ENCODE results near the gene SLC35E2B. TPM values are rescaled to one million over a fixed set of nuclear protein-coding genes. Genes with fewer than 3 reads are reported as not detected.
"Not testable (repeated sequence)": the region's sequence is repeated elsewhere in the genome, so short reads cannot be mapped to it uniquely, and the experiment has no call there.

Gene SLC35E2B
- total RNA-seq, 1 experiment from 2014 or later: 41.7 TPM

GRCh38 chr1:1705623-1706022, 13.0 kb upstream of the SLC35E2B start:
- H4K20me1 ChIP-seq (ENCODE audit: control insufficient read depth, insufficient read depth, insufficient read length); H3K4ac ChIP-seq (ENCODE audit: low read depth, low read length); H3K9ac ChIP-seq (ENCODE audit: extremely low read depth, insufficient read length, low read length); H3K79me2 ChIP-seq (ENCODE audit: insufficient read depth, low read length); H3K23ac ChIP-seq (ENCODE audit: insufficient read length, low read depth, low read length); H3K79me1 ChIP-seq (ENCODE audit: insufficient read depth, low read depth, low read length, poor library complexity, severe bottlenecking); H3K27me3 Mint-ChIP-seq (ENCODE audit: low read depth); H2BK12ac ChIP-seq (ENCODE audit: insufficient read length, low read depth, low read length); H3K9me3 ChIP-seq (ENCODE audit: control insufficient read depth, low read depth, low read length); H3K23me2 ChIP-seq (ENCODE audit: insufficient read length, low read depth, low read length, poor library complexity, severe bottlenecking); H3K14ac ChIP-seq (ENCODE audit: insufficient read depth, low read length); H3K4me1 ChIP-seq (ENCODE audit: insufficient read depth, low read length); H2BK15ac ChIP-seq (ENCODE audit: low read depth, low read length); H3K27ac Mint-ChIP-seq; H3K27ac ChIP-seq (ENCODE audit: insufficient read length, low read depth, low read length); H3T11ph ChIP-seq (ENCODE audit: low read length); H2AK5ac ChIP-seq (ENCODE audit: insufficient read length, low read length); H4K91ac ChIP-seq (ENCODE audit: insufficient read length, low read depth, low read length); H3K4me2 ChIP-seq (ENCODE audit: insufficient read depth, insufficient read length, low read length); DNase-seq; H3K4me3 Mint-ChIP-seq; H2AFZ ChIP-seq (ENCODE audit: low read length); H2BK5ac ChIP-seq (ENCODE audit: insufficient read length, low read length); H4K5ac ChIP-seq (ENCODE audit: insufficient read length, low read depth, low read length); H4K8ac ChIP-seq (replicated peaks; ENCODE audit: insufficient read length, low read depth, low read length); H3K4me1 Mint-ChIP-seq; H2BK120ac ChIP-seq (ENCODE audit: low read depth, low read length, poor library complexity, severe bottlenecking); H3K9me3 Mint-ChIP-seq; H3K18ac ChIP-seq (ENCODE audit: insufficient read length, low read depth, low read length); H2BK20ac ChIP-seq (ENCODE audit: low read depth, low read length, poor library complexity, severe bottlenecking); H3K56ac ChIP-seq (ENCODE audit: insufficient read length, low read depth, low read length); H3K27me3 ChIP-seq (ENCODE audit: insufficient read depth, low read length): not testable (repeated sequence)
- no CpG with 5 or more reads among the region's 10 CpGs for WGBS (ENCODE audit: extremely low coverage, insufficient read length, low lambda C conversion rate)
- H3K36me3 Mint-ChIP-seq (ENCODE audit: insufficient read depth in 1 of 3, low read depth in 3 of 3): peaks cover 2 to 10% (median 4%) of the 10 kb centered on the region in 3 experiments; a peak in 6 of 7 replicates

DNA sequence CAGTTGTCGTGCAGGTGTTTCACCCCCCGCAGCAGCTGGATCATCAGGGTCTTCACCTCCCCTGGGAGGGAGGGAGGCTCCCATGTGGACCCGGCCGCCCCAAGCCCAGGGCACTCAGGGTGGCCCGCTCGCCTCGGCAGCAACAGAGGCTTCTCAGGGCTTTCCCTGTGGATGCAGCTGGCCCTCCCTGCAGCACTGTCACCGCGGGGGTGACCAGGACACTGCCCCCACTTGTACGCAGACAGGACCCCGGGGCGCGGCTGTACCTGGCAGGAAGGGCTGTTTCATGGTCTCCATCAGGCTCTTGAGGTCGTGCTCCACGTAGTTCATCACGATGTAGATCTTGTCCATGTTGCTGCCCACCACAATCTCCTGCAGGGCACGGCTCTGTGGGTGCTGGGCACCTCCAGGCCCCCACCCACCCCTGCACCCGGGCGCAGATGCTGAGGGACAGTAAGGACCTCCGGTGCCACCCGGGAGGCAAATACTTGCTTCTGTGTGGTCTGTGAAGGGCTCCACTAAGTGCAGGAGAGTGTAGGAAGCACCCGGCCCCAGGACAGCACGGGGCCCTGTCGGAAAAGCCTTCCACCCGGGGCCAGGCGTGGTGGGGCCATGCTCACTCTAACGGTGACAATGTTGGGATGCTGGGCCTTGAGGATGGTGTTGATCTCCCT, 11.8 kb upstream of the SLC35E2B start:
- not testable (repeated sequence) for H3K4me2 ChIP-seq (ENCODE audit: insufficient read depth, insufficient read length, low read length); H3K27me3 ChIP-seq (ENCODE audit: insufficient read depth, low read length); H2BK120ac ChIP-seq (ENCODE audit: low read depth, low read length, poor library complexity, severe bottlenecking); H4K20me1 ChIP-seq (ENCODE audit: control insufficient read depth, insufficient read depth, insufficient read length); H4K8ac ChIP-seq (replicated peaks; ENCODE audit: insufficient read length, low read depth, low read length); H3K56ac ChIP-seq (ENCODE audit: insufficient read length, low read depth, low read length); H3K4ac ChIP-seq (ENCODE audit: low read depth, low read length); H3K27ac Mint-ChIP-seq; H3K79me1 ChIP-seq (ENCODE audit: insufficient read depth, low read depth, low read length, poor library complexity, severe bottlenecking); H2BK12ac ChIP-seq (ENCODE audit: insufficient read length, low read depth, low read length); H4K5ac ChIP-seq (ENCODE audit: insufficient read length, low read depth, low read length); H2BK5ac ChIP-seq (ENCODE audit: insufficient read length, low read length); H3T11ph ChIP-seq (ENCODE audit: low read length); H3K79me2 ChIP-seq (ENCODE audit: insufficient read depth, low read length); H2AK5ac ChIP-seq (ENCODE audit: insufficient read length, low read length); H2BK15ac ChIP-seq (ENCODE audit: low read depth, low read length); H3K9me3 Mint-ChIP-seq; H3K23ac ChIP-seq (ENCODE audit: insufficient read length, low read depth, low read length); H3K27ac ChIP-seq (ENCODE audit: insufficient read length, low read depth, low read length); H3K23me2 ChIP-seq (ENCODE audit: insufficient read length, low read depth, low read length, poor library complexity, severe bottlenecking); H3K4me3 Mint-ChIP-seq; H3K4me1 Mint-ChIP-seq; H3K9me3 ChIP-seq (ENCODE audit: control insufficient read depth, low read depth, low read length); H2BK20ac ChIP-seq (ENCODE audit: low read depth, low read length, poor library complexity, severe bottlenecking); H4K91ac ChIP-seq (ENCODE audit: insufficient read length, low read depth, low read length); H2AFZ ChIP-seq (ENCODE audit: low read length); H3K27me3 Mint-ChIP-seq (ENCODE audit: low read depth); DNase-seq; H3K9ac ChIP-seq (ENCODE audit: extremely low read depth, insufficient read length, low read length); H3K4me1 ChIP-seq (ENCODE audit: insufficient read depth, low read length); H3K18ac ChIP-seq (ENCODE audit: insufficient read length, low read depth, low read length); H3K14ac ChIP-seq (ENCODE audit: insufficient read depth, low read length)
- WGBS (ENCODE audit: extremely low coverage, insufficient read length, low lambda C conversion rate): no CpG with 5 or more reads among the region's 27 CpGs
- peaks cover 2 to 10% (median 4%) of the 10 kb centered on the region in 3 experiments; a peak in 6 of 7 replicates for H3K36me3 Mint-ChIP-seq (ENCODE audit: insufficient read depth in 1 of 3, low read depth in 3 of 3)
